Esophagus muscularis mucosa (tissue), 3 donors: ENCODE data around the gene IGF2BP1.

ENCODE experiments used
- CTCF ChIP-seq, 3 experiments: fragments of 200-600 bp in 2 of 3; fragments of 450-650 bp in 1 of 3; sonication (generic) in 2 of 3; IDR thresholded peaks; one replicate each; pipeline ENCODE4 v1.5.1; 2017 to 2019; ENCODE audit warnings: antibody characterized with exemption in 3 of 3, mild to moderate bottlenecking in 2 of 3, moderate library complexity in 1 of 3
- POLR2A ChIP-seq: fragments of 450-650 bp; IDR thresholded peaks from one replicate; pipeline ENCODE4 v1.6.1; 2017; ENCODE audit warnings: antibody characterized with exemption, moderate library complexity, mild to moderate bottlenecking, low read depth

GRCh38 chr17:48981927-48982539 lies 15.2 kb upstream of the IGF2BP1 start:
- TF ChIP-seq POLR2A, result no peak
- no peak for TF ChIP-seq CTCF (IDR thresholded peaks at IDR 0.05)
